HG03565 (cell line): ENCODE measurements around the gene SGO2.

ENCODE experiments used
- ATAC-seq: cut with Tn5 transposase; IDR thresholded peaks from one replicate; pipeline ENCODE4 v1.9.1; 2021; ENCODE audit warnings: mild to moderate bottlenecking, moderate library complexity; ENCODE audit not compliant: unreplicated experiment

SGO2 gene, protein sequence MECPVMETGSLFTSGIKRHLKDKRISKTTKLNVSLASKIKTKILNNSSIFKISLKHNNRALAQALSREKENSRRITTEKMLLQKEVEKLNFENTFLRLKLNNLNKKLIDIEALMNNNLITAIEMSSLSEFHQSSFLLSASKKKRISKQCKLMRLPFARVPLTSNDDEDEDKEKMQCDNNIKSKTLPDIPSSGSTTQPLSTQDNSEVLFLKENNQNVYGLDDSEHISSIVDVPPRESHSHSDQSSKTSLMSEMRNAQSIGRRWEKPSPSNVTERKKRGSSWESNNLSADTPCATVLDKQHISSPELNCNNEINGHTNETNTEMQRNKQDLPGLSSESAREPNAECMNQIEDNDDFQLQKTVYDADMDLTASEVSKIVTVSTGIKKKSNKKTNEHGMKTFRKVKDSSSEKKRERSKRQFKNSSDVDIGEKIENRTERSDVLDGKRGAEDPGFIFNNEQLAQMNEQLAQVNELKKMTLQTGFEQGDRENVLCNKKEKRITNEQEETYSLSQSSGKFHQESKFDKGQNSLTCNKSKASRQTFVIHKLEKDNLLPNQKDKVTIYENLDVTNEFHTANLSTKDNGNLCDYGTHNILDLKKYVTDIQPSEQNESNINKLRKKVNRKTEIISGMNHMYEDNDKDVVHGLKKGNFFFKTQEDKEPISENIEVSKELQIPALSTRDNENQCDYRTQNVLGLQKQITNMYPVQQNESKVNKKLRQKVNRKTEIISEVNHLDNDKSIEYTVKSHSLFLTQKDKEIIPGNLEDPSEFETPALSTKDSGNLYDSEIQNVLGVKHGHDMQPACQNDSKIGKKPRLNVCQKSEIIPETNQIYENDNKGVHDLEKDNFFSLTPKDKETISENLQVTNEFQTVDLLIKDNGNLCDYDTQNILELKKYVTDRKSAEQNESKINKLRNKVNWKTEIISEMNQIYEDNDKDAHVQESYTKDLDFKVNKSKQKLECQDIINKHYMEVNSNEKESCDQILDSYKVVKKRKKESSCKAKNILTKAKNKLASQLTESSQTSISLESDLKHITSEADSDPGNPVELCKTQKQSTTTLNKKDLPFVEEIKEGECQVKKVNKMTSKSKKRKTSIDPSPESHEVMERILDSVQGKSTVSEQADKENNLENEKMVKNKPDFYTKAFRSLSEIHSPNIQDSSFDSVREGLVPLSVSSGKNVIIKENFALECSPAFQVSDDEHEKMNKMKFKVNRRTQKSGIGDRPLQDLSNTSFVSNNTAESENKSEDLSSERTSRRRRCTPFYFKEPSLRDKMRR

DNA sequence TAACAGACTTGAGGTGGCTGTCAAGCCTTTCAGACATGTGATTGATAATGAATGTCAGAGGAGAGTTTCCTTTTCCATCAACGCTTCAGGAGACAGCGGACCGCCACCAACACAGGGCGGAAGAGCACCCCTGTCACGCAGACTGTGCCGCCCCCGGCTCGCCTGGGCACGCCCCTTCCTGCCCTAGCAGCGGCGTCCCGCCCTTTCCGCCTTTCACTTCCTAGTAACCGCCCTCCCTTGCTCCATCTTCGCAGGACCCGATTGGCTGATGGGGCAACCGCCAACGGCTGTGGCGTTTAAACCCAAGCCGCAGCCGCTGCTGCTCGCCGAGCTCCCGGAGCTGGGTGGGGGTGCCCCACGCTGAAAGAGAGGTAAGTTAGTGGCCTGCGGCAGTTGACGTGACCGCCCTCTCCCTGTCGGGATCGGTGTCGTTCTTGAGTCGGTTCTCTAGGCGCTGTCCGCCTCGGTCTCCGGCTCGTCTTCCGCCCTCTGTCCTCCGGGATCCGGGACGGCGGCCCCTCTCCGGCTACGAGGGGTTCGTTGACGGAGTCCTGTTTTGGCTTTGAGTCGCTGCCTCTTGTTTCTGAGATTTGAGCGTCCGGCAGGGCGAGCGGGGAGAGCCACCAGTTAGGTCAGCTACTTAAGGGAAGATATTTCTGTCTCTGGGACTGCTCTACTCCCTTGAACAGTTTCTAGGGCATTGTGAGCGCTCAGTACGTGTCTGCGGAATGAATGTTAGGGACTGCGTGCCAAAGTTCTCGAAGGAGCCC, at the start of gene SGO2:
Gene SGO2, plus strand, starts transcription at position 326 of the 770 bp plus-strand sequence. CDS start 6,769 bp downstream, outside the sequence.
- peak; percentile 99 for ATAC-seq

DNA sequence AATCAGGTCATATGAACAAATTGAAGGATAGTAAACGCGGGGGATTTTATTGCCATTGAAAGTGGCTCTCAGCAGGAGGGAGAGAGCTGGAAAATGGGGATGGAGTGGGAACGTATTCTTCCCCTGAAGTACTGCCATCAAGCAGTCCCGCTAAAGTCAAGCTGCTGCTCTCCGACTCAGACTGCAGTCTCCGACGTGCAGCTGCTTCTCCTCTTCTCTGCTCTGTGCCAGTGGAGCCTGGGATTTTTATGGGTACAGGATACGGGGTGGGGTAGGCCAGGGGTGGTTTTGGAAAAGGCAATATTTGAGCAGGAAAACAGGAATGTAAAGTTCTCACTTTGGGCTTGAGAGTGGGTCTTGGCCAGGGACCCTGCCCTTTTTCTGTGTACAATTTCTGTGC, 49.2 kb upstream of the SGO2 start:
- no peak for ATAC-seq

DNA sequence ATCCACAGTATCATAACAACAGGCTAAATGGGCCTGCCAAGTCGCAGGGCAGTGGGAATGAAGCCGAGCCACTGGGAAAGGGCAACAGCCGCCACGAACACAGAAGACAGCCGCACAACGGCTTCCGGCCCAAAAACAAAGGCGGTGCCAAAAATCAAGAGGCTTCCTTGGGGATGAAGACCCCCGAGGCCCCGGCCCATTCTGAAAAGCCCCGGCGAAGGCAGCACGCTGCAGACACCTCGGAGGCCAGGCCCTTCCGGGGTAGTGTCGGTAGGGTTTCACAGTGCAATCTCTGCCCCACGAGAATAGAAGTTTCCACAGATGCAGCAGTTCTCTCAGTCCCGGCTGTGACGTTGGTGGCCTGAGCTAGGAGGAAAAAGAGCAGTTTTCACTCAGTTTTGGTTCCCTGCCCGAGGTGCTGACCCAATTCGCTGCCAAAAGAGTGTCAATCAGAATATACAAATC, 48.3 kb upstream of the SGO2 start:
- ATAC-seq, result no peak

DNA sequence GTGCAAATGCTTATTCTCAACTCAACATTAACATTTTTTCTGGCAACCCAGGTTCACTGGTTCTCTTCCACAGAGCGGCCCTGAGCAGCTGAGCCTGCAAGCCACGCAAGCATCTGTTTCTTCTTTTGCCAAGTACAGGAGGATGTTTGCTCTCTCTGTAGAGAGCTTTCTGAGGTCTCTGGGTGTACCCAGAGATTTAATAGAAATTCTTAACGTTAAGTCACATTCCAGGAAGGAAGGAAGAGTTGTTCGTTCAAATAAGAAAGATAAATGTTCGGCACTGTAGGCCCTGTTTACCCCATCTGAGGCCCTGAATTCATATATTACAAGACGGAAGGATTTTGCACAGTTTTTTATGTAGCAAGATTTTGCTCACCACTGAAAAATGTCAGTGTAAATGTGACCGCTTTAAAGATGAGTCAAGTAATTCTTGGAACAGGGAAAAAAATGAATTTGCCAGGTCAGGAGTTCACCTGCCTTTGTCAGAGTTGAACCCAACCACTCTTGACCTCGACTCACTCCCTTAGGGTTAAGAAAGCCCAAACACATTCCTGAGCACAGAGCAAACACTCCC, 46.2 kb upstream of the SGO2 start:
- no peak for ATAC-seq

DNA sequence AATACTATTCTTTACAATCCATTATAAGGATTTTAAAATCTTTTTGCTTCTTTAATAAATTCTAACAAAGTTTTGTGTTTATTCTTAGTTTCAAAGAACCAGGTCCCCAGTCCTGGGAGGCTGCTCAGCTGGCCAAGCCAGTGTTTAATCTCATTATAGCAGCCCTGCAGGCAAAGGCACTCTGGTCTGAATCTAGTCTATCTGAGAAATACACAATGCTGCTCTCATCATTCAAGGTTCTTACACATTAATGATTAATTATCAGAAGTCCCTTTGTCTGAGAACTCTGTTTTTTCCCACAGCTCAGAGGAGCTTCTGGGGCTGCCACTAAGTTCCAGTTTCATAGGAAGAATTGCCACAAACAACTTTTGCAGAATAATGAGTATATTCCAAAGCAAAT, 43.8 kb upstream of the SGO2 start:
- ATAC-seq, result no peak

DNA sequence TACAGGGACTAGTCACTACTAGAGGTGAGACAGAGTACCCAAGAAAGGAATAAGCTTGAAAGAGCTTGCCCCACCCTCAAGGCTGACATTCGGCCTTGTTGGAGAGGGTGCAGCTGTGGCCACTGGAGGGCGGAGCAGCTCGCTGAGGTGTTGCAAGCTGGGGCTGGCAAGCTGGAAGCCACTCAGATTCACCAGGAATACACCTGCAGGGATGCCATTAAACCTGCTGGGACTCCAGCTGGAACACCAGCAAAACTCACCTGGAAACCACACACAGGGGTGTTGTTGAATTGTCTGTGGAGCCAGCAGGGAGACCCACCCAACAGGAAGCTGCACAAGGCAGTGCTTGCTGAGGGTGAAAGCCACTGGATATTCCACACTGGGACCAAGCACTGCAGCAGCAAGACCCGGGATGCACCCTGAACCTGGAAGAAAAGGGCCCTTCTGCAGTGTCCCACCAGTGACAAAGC, 42.2 kb upstream of the SGO2 start:
- peak; percentile 45 for ATAC-seq

DNA sequence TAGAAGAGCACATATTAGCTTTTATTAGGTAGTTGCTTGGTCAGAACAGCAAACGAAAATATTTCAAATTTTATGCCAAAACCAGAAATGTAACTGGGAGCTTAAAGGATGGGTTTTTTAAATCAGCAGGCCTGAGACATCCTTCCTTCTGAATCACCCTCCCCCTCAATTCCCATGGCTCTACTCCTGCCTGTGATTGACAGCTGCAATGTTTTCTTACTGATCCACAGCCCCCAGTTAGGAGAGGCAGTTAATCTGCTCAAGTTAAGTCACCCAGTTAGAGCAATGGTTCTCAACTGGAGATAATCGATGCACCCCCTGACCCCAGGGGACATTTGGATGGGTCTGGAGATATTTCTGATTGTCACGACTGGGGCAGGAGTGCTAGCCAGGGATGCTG, 41.1 kb upstream of the SGO2 start:
- ATAC-seq, result no peak

DNA sequence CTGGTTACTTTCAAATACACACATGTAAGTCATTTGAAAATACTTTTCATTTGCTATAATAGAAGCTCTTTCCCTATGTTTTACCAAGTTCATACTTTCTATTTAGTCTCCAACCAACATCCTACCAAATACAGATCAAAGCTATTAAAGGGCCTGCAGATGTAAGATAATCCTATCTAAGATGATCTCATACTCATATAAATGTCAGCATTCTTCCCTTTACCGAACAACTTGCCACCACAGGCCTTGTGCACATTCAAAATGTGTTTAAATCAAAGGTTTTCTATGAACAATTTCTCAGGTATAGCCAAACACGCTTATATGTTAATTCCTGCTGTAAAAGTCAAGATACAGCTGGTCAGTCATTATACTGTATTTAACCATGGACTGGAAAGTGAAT, 39.5 kb upstream of the SGO2 start:
- ATAC-seq, result no peak

DNA sequence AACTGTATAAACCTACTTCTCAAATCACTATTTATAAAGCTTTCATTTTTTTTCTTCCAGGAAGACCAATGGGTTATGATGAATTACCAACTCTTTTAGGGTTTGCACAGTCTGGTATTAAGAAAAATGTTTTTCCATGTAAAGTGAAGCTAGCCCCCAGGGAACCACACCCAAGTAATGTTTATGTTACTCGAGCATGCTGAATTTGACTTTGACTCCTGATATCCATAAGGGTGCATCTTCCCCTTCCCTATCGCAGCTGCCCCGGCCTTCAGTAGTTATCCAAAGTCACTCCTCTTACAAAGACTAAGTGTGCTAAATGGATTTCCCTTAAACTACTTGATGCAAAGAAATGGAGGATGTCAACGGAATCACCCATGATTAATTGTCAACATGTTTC, 37.8 kb upstream of the SGO2 start:
- ATAC-seq, result no peak

DNA sequence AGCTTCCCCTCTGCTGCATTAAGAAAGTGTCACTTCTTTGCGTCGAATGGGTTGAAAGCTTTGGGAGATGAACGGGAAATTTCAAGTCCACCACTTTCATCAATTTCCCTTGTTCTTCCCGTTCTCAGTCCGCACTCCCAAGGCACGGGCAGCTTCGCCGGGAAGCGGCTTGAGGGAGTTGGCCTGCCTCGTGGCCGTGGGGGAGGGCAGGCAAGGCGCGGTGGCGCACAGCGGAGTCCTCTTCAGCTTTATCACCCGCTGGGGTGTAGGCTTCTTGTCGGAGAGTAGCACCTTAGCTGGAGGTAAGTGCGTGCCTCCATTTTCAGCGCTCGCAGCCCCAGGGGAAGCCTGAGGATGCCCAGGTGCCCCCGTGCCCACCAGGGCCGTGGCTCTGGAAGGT, 36.0 kb upstream of the SGO2 start:
- no peak for ATAC-seq

DNA sequence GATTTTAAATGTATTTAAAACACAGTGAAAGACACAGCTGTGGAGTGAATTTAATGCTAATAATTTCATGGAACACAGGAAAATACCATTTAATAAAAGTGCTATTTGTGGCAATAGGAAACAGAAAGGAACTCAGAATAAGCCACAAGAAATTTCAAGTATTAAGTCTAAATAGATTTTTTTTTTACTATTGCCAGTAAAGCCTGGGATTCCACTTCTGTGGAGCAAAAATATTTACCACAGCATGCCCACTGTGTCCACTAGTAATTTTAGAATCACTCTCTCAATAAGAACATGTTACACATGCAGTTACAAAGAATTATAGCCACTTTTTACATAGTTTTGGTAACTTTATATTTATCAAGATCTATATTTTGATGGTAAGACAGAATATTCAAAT, 33.4 kb upstream of the SGO2 start:
- no peak for ATAC-seq

DNA sequence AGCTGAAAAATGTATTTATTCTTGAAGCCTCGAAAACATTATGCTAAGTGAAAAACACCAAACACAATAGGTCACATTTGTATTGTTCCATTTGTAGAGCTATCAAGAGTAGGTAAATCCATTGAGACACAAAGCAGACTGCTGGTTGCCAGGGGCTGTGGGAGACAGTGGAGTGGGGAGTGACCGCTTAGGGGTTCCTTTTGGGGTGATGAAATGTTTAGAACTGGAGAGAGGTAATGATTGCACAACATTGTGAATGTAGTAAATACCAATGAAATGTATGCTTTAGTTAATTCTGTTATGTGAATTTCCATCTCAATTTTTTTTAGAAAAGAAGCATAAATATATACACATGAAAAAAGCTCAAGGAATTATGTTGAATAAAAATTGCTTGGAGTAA, 32.0 kb upstream of the SGO2 start:
- ATAC-seq, result no peak

DNA sequence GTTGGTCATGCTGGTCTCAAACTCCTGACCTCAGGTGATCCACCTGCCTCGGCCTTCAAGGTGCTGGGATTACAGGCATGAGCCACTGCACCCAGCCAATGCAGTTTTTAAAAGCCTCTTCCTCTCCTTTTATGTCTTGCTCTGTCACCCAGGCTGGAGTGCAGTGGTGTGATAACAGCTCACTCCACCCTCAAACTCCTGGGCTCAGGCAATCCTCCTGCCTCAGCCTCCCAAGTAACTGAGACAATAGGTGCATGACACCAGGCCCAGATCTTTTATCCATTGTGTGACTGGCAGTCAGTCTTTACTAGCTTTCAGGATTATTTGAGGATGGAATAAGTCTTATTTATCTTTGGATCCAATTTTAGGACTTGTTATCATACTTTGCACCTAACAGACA, 29.3 kb upstream of the SGO2 start:
- ATAC-seq, result no peak

DNA sequence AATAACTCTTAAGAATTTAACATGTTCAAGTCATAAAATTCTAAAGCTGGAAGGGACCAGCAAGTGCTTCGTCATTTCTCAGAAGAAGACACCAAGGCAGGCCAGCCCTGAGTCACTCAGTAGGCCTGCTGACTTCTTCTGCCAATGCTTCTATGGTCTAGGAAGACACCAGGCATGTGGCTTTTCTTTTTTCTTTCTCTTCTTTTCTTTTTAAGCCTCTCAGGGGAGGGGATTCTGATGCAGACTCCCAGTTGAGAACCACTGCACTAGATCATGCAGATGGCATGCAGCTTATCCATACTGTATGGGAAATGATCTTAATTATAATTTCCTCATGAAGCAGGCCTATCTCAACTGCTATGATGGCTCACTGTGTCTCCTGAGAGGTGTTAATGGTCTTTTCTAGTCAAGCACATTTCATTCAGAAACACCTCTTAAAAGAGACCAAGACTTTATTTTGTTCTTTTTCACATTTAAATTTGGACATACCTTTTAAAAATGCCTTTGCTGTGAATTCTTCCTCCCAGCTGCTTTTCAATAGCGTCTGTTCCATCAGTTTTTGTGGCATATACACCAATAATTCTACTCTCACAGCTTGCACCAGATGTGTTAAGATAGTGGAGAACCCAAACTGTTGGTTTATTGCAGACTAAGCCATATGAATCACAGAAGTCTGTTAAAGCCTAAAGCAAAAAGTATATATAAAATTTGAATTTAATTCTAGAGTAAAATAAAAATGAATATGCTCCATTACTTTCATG, 27.4 kb upstream of the SGO2 start:
- no peak for ATAC-seq

DNA sequence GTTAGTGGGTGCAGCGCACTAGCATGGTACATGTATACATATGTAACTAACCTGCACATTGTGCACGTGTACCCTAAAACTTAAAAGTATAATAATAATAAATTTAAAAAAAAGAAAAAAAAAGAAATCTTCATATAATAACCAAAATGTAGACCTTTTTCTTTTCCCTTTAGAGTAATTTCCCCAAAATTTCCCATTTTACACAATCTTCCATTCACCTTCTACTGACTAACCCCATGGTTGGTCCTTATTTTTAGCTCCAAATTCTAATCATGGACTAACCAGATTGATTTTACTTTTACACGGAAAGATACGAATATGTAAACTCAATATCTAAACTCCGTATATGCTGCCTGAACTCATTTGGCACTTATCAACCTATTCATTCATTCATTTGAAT, 23.8 kb upstream of the SGO2 start:
- ATAC-seq, result no peak

DNA sequence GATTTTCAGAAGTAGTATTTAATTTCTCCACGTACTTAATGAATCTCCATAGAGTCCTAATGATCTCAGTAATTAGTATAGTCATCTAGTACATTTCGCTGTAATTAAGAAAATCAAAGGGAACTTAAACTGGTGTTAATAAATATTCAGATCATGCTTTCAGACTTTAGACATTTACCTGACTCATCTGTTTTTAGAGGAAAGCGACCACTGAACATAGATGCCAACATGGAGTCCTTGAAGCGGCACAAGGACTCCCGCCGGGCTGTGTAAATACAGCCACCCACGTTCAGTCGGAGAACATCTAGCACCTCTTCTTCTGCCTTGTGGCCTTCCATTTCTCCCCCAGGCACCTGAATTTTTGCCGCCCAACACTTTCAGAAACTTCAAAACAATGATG, 19.3 kb upstream of the SGO2 start:
- ATAC-seq, result no peak

DNA sequence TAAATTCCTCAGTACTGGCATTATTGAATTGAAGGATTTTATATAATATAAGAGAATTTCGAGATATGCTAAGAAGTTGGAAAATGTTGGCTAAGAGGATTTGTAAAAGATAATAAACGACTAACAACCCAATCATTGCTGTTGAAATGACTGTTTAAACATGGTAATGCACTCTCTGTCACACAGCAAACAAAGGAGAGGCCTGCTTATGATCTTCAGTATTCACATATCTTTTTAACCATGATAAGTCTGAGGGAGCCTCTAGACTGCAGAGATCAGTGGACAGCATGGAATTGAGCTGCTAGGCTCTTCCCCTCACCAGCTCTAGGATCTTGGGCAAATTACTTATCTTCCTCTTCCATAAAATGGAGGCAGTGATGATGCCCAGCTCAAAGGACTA, 18.8 kb upstream of the SGO2 start:
- no peak for ATAC-seq

DNA sequence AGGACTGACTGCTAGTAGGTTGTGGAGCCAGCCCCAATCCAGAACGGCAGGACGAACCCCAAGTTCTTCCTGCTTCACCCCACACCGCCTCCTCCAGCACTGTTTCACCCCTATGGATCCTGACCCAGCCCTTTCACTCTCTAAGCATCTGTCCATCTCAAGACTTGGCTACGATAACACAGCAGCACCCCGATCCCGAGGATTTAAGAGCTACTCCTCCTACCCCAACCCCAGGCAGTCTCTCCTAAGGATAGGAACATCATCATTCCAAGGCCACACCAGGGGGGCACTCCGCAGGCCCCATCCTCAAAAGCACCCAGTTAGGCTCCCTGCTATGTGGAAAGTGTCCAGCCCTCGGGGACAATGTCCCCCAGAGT, 16.8 kb upstream of the SGO2 start:
- ATAC-seq, result no peak
